Measurements from ENCODE around the gene SLC27A2.

SLC27A2 gene

GRCh38 chr15:50244959-50245624, 63.1 kb downstream of the SLC27A2 start:
- DNase-seq: no peak

GRCh38 chr15:50246631-50247030, 64.6 kb downstream of the SLC27A2 start:
- no peak for DNase-seq

- DNase-seq: peak; percentile 36
These were observed 66.0 kb downstream of the SLC27A2 start for GRCh38 chr15:50247819-50248655.

- DNase-seq: no peak
These were observed 67.1 kb downstream of the SLC27A2 start for GRCh38 chr15:50248994-50249582.

GRCh38 chr15:50249704-50250103, 67.7 kb downstream of the SLC27A2 start:
- DNase-seq: no peak

GRCh38 chr15:50250760-50251394, 68.9 kb downstream of the SLC27A2 start:
- DNase-seq: no peak

- DNase-seq: no peak
These were observed 69.7 kb downstream of the SLC27A2 start for GRCh38 chr15:50251638-50252182.

GRCh38 chr15:50252556-50252955, 70.6 kb downstream of the SLC27A2 start:
- DNase-seq: no peak

- DNase-seq: no peak
These were observed 74.4 kb downstream of the SLC27A2 start for GRCh38 chr15:50256188-50257041.

GRCh38 chr15:50257332-50257731, 75.3 kb downstream of the SLC27A2 start:
- DNase-seq: no peak

GRCh38 chr15:50257924-50258323, 75.9 kb downstream of the SLC27A2 start:
- DNase-seq: no peak

GRCh38 chr15:50259276-50259675, 77.3 kb downstream of the SLC27A2 start:
- no peak for DNase-seq

GRCh38 chr15:50260969-50261496, 79.0 kb downstream of the SLC27A2 start:
- no peak for DNase-seq

- DNase-seq: no peak
These were observed 80.0 kb downstream of the SLC27A2 start for GRCh38 chr15:50261981-50262380.

- DNase-seq: peak; percentile 22
These were observed 80.5 kb downstream of the SLC27A2 start for GRCh38 chr15:50262533-50262932.

GRCh38 chr15:50265620-50266019, 83.6 kb downstream of the SLC27A2 start, which contains the start of gene HDC:
HDC (minus strand) TSS chr15:50265726; CDS start chr15:50265623, 103 bp downstream.
- no peak for DNase-seq

GRCh38 chr15:50267577-50267976, 85.6 kb downstream of the SLC27A2 start:
- no peak for DNase-seq

GRCh38 chr15:50275091-50275490, 93.1 kb downstream of the SLC27A2 start:
- DNase-seq: no peak

- no peak for DNase-seq
These were observed 93.9 kb downstream of the SLC27A2 start for GRCh38 chr15:50275908-50276307.

GRCh38 chr15:50277370-50277769, 95.4 kb downstream of the SLC27A2 start:
- no peak for DNase-seq

- no peak for DNase-seq
These were observed 96.5 kb downstream of the SLC27A2 start for GRCh38 chr15:50278496-50278895.

- DNase-seq: no peak
These were observed 98.3 kb downstream of the SLC27A2 start for GRCh38 chr15:50280271-50280670.

Measured in activated T-cell treated with anti-CD3 and anti-CD28 coated beads for 4 hours (primary cell).